ENCODE measurements around the gene PLCG1.

Gene PLCG1

GRCh38 chr20:41137614-41138474, 501 bp downstream of the PLCG1 start:
- peaks cover 47% of the 10 kb centered on the region for H3K4me1 ChIP-seq (ENCODE audit: control insufficient read depth, insufficient read depth, low read length)
- peak overlapping the region; percentile 96 for H3K9ac ChIP-seq (ENCODE audit: low read depth, low read length)
- peak overlapping the region; percentile 95 for H3K27ac ChIP-seq (ENCODE audit: low read depth, low read length)
- peak overlapping the region; percentile 92 for H3K4me3 ChIP-seq (ENCODE audit: low read depth, low read length)
- 0 out of 2 replicates have a peak, but pooled peaks cover 8% of the 10 kb centered on the region for H3K36me3 ChIP-seq (ENCODE audit: control insufficient read depth, insufficient read depth, low read length)
- no peaks in the 10 kb centered on the region for H3K9me3 ChIP-seq (ENCODE audit: control insufficient read depth, insufficient read depth, low read length)
- H3K27me3 ChIP-seq (ENCODE audit: control insufficient read depth, insufficient read depth, low read length): peaks cover 5% of the 10 kb centered on the region; the same call in 1 of the 2 replicates

GRCh38 chr20:41138475-41139226, 1.3 kb downstream of the PLCG1 start:
- Histone ChIP-seq H3K9me3 (ENCODE audit: control insufficient read depth, insufficient read depth, low read length) (no peaks in the 10 kb centered on the region), H3K36me3 (ENCODE audit: control insufficient read depth, insufficient read depth, low read length) (0 out of 2 replicates have a peak, but pooled peaks cover 8% of the 10 kb centered on the region), H3K4me3 (ENCODE audit: low read depth, low read length) (peak overlapping the region; percentile 92), H3K27me3 (ENCODE audit: control insufficient read depth, insufficient read depth, low read length) (peaks cover 5% of the 10 kb centered on the region; the same call in 1 of the 2 replicates), H3K4me1 (ENCODE audit: control insufficient read depth, insufficient read depth, low read length) (peaks cover 52% of the 10 kb centered on the region), H3K9ac (ENCODE audit: low read depth, low read length) (peak overlapping the region; percentile 96), H3K27ac (ENCODE audit: low read depth, low read length) (peak overlapping the region; percentile 95)

GRCh38 chr20:41139227-41140093, 2.1 kb downstream of the PLCG1 start:
- H3K4me1 ChIP-seq (ENCODE audit: control insufficient read depth, insufficient read depth, low read length): peaks cover 52% of the 10 kb centered on the region
- no peak overlapping the region for H3K27ac ChIP-seq (ENCODE audit: low read depth, low read length)
- peak overlapping the region; percentile 92 for H3K4me3 ChIP-seq (ENCODE audit: low read depth, low read length)
- H3K27me3 ChIP-seq (ENCODE audit: control insufficient read depth, insufficient read depth, low read length): peaks cover 5% of the 10 kb centered on the region; the same call in 1 of the 2 replicates
- H3K9me3 ChIP-seq (ENCODE audit: control insufficient read depth, insufficient read depth, low read length): no peaks in the 10 kb centered on the region
- H3K36me3 ChIP-seq (ENCODE audit: control insufficient read depth, insufficient read depth, low read length): peaks cover 16% of the 10 kb centered on the region
- 0 out of 2 replicates have a peak overlapping the region, but pooled peaks have one; percentile 12 for H3K9ac ChIP-seq (ENCODE audit: low read depth, low read length)

GRCh38 chr20:41140226-41141133, 3.1 kb downstream of the PLCG1 start:
- H3K4me1 ChIP-seq (ENCODE audit: control insufficient read depth, insufficient read depth, low read length): peaks cover 49% of the 10 kb centered on the region
- no peak overlapping the region for H3K27ac ChIP-seq (ENCODE audit: low read depth, low read length)
- H3K36me3 ChIP-seq (ENCODE audit: control insufficient read depth, insufficient read depth, low read length): peaks cover 19% of the 10 kb centered on the region

GRCh38 chr20:41141153-41141815, 3.9 kb downstream of the PLCG1 start:
- peaks cover 19% of the 10 kb centered on the region for H3K36me3 ChIP-seq (ENCODE audit: control insufficient read depth, insufficient read depth, low read length)
- H3K4me1 ChIP-seq (ENCODE audit: control insufficient read depth, insufficient read depth, low read length): peaks cover 42% of the 10 kb centered on the region
- peak overlapping the region; percentile 3; the same call in 1 of the 2 replicates for H3K9ac ChIP-seq (ENCODE audit: low read depth, low read length)
- H3K4me3 ChIP-seq (ENCODE audit: low read depth, low read length): 0 out of 2 replicates have a peak overlapping the region, but pooled peaks have one; percentile 26
- H3K9me3 ChIP-seq (ENCODE audit: control insufficient read depth, insufficient read depth, low read length): no peaks in the 10 kb centered on the region
- H3K27ac ChIP-seq (ENCODE audit: low read depth, low read length): no peak overlapping the region
- H3K27me3 ChIP-seq (ENCODE audit: control insufficient read depth, insufficient read depth, low read length): peaks cover 1% of the 10 kb centered on the region; the same call in 1 of the 2 replicates

More at GRCh38 chr20:41140226-41141133, 3.1 kb downstream of the PLCG1 start:
- Histone ChIP-seq H3K27me3 (ENCODE audit: control insufficient read depth, insufficient read depth, low read length) (peaks cover 5% of the 10 kb centered on the region; the same call in 1 of the 2 replicates), H3K9ac (ENCODE audit: low read depth, low read length) (no peak overlapping the region), H3K4me3 (ENCODE audit: low read depth, low read length) (0 out of 2 replicates have a peak overlapping the region, but pooled peaks have one; percentile 26), H3K9me3 (ENCODE audit: control insufficient read depth, insufficient read depth, low read length) (no peaks in the 10 kb centered on the region)

GRCh38 chr20:41142245-41142644, 4.9 kb downstream of the PLCG1 start:
- Histone ChIP-seq H3K9ac (ENCODE audit: low read depth, low read length) (no peak overlapping the region), H3K27ac (ENCODE audit: low read depth, low read length) (no peak overlapping the region), H3K4me3 (ENCODE audit: low read depth, low read length) (no peak overlapping the region), H3K4me1 (ENCODE audit: control insufficient read depth, insufficient read depth, low read length) (peaks cover 39% of the 10 kb centered on the region), H3K9me3 (ENCODE audit: control insufficient read depth, insufficient read depth, low read length) (no peaks in the 10 kb centered on the region), H3K27me3 (ENCODE audit: control insufficient read depth, insufficient read depth, low read length) (no peaks in the 10 kb centered on the region), H3K36me3 (ENCODE audit: control insufficient read depth, insufficient read depth, low read length) (peaks cover 19% of the 10 kb centered on the region)

GRCh38 chr20:41142919-41143318, 5.6 kb downstream of the PLCG1 start:
- Histone ChIP-seq H3K9ac (ENCODE audit: low read depth, low read length) (no peak overlapping the region), H3K27me3 (ENCODE audit: control insufficient read depth, insufficient read depth, low read length) (no peaks in the 10 kb centered on the region), H3K27ac (ENCODE audit: low read depth, low read length) (no peak overlapping the region), H3K4me1 (ENCODE audit: control insufficient read depth, insufficient read depth, low read length) (peaks cover 41% of the 10 kb centered on the region), H3K36me3 (ENCODE audit: control insufficient read depth, insufficient read depth, low read length) (peaks cover 19% of the 10 kb centered on the region), H3K9me3 (ENCODE audit: control insufficient read depth, insufficient read depth, low read length) (no peaks in the 10 kb centered on the region), H3K4me3 (ENCODE audit: low read depth, low read length) (no peak overlapping the region)

- H3K36me3 ChIP-seq (ENCODE audit: control insufficient read depth, insufficient read depth, low read length): peaks cover 19% of the 10 kb centered on the region
- no peak overlapping the region for H3K4me3 ChIP-seq (ENCODE audit: low read depth, low read length)
- peaks cover 42% of the 10 kb centered on the region for H3K4me1 ChIP-seq (ENCODE audit: control insufficient read depth, insufficient read depth, low read length)
- no peak overlapping the region for H3K9ac ChIP-seq (ENCODE audit: low read depth, low read length)
- no peak overlapping the region for H3K27ac ChIP-seq (ENCODE audit: low read depth, low read length)
- H3K27me3 ChIP-seq (ENCODE audit: control insufficient read depth, insufficient read depth, low read length): no peaks in the 10 kb centered on the region
- no peaks in the 10 kb centered on the region for H3K9me3 ChIP-seq (ENCODE audit: control insufficient read depth, insufficient read depth, low read length)
Measured at GRCh38 chr20:41143354-41143753, 6.0 kb downstream of the PLCG1 start.

- peaks cover 13% of the 10 kb centered on the region for H3K36me3 ChIP-seq (ENCODE audit: control insufficient read depth, insufficient read depth, low read length)
- H3K9ac ChIP-seq (ENCODE audit: low read depth, low read length): no peak overlapping the region
- H3K4me1 ChIP-seq (ENCODE audit: control insufficient read depth, insufficient read depth, low read length): peaks cover 25% of the 10 kb centered on the region
- no peak overlapping the region for H3K4me3 ChIP-seq (ENCODE audit: low read depth, low read length)
- no peaks in the 10 kb centered on the region for H3K9me3 ChIP-seq (ENCODE audit: control insufficient read depth, insufficient read depth, low read length)
- no peak overlapping the region for H3K27ac ChIP-seq (ENCODE audit: low read depth, low read length)
- H3K27me3 ChIP-seq (ENCODE audit: control insufficient read depth, insufficient read depth, low read length): no peaks in the 10 kb centered on the region
Measured at GRCh38 chr20:41145317-41145716, 8.0 kb downstream of the PLCG1 start.
